SK-N-SH treated with all-trans-retinoic acid at 6 μM for 48 hours (cell line): ENCODE results near the gene RGS7.

Source experiments
- ATAC-seq: fragments of 200-7000 bp; cut with Tn5 transposase; 3 replicates; pipeline ENCODE4 v1.9.1; 2020; ENCODE audit warnings: mild to moderate bottlenecking, moderate library complexity
- ARNTL ChIP-seq: fragments of 450-650 bp; formaldehyde crosslinking; IDR thresholded peaks from 2 replicates; pipeline ENCODE4 v1.5.0; 2020; ENCODE audit warnings: low read depth, mild to moderate bottlenecking, moderate library complexity, borderline replicate concordance
- BACH2 ChIP-seq: fragments of 250-450 bp; sonication (Bioruptor Pico); IDR thresholded peaks from 2 replicates; pipeline ENCODE4 v1.9.0; 2021; ENCODE audit warnings: mild to moderate bottlenecking, borderline replicate concordance
- CSDC2 ChIP-seq: fragments of 250-450 bp; sonication (Bioruptor Pico); IDR thresholded peaks from 2 replicates; pipeline ENCODE4 v1.5.0; 2020; ENCODE audit warnings: mild to moderate bottlenecking, moderate library complexity
- ESRRG ChIP-seq: fragments of 250-450 bp; sonication (Bioruptor Pico); IDR thresholded peaks from 2 replicates; pipeline ENCODE4 v1.6.1; 2021; ENCODE audit warnings: mild to moderate bottlenecking
- GLIS3 ChIP-seq: fragments of 250-450 bp; sonication (Bioruptor Pico); IDR thresholded peaks from 2 replicates; pipeline ENCODE4 v1.5.0; 2020; ENCODE audit warnings: mild to moderate bottlenecking, moderate library complexity
- ISL1 ChIP-seq: fragments of 250-450 bp; sonication (Bioruptor Pico); IDR thresholded peaks from 2 replicates; pipeline ENCODE4 v2.1.2; 2022; ENCODE audit warnings: mild to moderate bottlenecking, moderate library complexity
- PPARA ChIP-seq: fragments of 250-450 bp; sonication (Bioruptor Pico); IDR thresholded peaks from 2 replicates; pipeline ENCODE4 v1.5.0; 2020; ENCODE audit warnings: mild to moderate bottlenecking, borderline replicate concordance
- RARB ChIP-seq: fragments of 250-450 bp; sonication (Bioruptor Pico); IDR thresholded peaks from 2 replicates; pipeline ENCODE4 v1.8.0; 2021; ENCODE audit warnings: mild to moderate bottlenecking, moderate library complexity
- SNAI2 ChIP-seq: fragments of 250-450 bp; sonication (Bioruptor Pico); IDR thresholded peaks from 2 replicates; pipeline ENCODE4 v1.5.0; 2020; ENCODE audit warnings: mild to moderate bottlenecking, moderate library complexity
- TOX ChIP-seq: fragments of 250-450 bp; sonication (Bioruptor Pico); IDR thresholded peaks from 2 replicates; pipeline ENCODE4 v1.8.0; 2021; ENCODE audit warnings: mild to moderate bottlenecking, moderate library complexity, borderline replicate concordance
- ZC3H10 ChIP-seq: fragments of 250-450 bp; sonication (Bioruptor Pico); IDR thresholded peaks from 2 replicates; pipeline ENCODE4 v1.5.1; 2021; ENCODE audit warnings: mild to moderate bottlenecking, moderate library complexity
- ZFP3 ChIP-seq: fragments of 250-450 bp; sonication (Bioruptor Pico); IDR thresholded peaks from 2 replicates; pipeline ENCODE4 v1.5.0; 2020; ENCODE audit warnings: mild to moderate bottlenecking, moderate library complexity
- ZFP30 ChIP-seq: fragments of 450-650 bp; formaldehyde crosslinking; IDR thresholded peaks from 2 replicates; pipeline ENCODE4 v1.5.0; 2022; ENCODE audit warnings: mild to moderate bottlenecking, moderate library complexity
- ZNF565 ChIP-seq: fragments of 450-650 bp; formaldehyde crosslinking; conservative IDR thresholded peaks from 2 replicates; pipeline ENCODE4 v1.5.0; 2020; ENCODE audit warnings: low read depth, mild to moderate bottlenecking, moderate library complexity
- ZNF70 ChIP-seq: fragments of 450-650 bp; formaldehyde crosslinking; IDR thresholded peaks from 2 replicates; pipeline ENCODE4 v1.5.0; 2020; ENCODE audit warnings: mild to moderate bottlenecking, moderate library complexity
- ZNF8 ChIP-seq: fragments of 450-650 bp; formaldehyde crosslinking; IDR thresholded peaks from 2 replicates; pipeline ENCODE4 v1.5.0; 2020; ENCODE audit warnings: mild to moderate bottlenecking, moderate library complexity
- TF ChIP-seq, protein P1 (sequence below): fragments of 250-450 bp; sonication (Bioruptor Pico); IDR thresholded peaks from 2 replicates; pipeline ENCODE4 v1.8.0; 2021; ENCODE audit warnings: low read depth, mild to moderate bottlenecking, moderate library complexity, borderline replicate concordance
- TF ChIP-seq, protein P2 (sequence below): fragments of 250-450 bp; sonication (Bioruptor Pico); IDR thresholded peaks from 2 replicates; pipeline ENCODE4 v1.5.1; 2020; ENCODE audit warnings: low read depth, mild to moderate bottlenecking, moderate library complexity
- TF ChIP-seq, protein P3 (sequence below): fragments of 250-450 bp; sonication (Bioruptor Pico); IDR thresholded peaks from 2 replicates; pipeline ENCODE4 v1.5.0; 2020; ENCODE audit warnings: mild to moderate bottlenecking, moderate library complexity
- TF ChIP-seq, protein P4 (sequence below): fragments of 250-450 bp; sonication (Bioruptor Pico); IDR thresholded peaks from 2 replicates; pipeline ENCODE4 v1.8.0; 2020; ENCODE audit warnings: mild to moderate bottlenecking, moderate library complexity, borderline replicate concordance

The RGS7 gene

DNA sequence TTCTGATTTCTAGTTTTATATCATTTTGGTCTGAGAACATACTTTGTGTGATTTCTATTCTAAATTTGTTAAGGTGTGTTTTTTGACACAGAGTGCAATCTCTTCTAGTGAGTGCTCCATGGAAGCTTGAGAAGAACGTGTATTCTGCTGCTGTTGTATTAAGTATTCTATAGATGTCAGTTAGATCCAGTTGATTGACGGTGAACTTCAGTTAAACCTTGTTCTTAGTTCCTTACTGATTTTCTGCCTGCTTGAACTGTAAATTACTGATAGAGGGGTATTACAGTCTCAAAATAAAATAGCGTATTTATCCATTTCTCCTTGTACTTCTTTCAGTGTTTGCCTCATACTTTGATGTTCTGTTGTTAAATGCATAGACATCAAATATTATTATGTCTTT, 497.0 kb downstream of the RGS7 start:
- no peak for ATAC-seq

DNA sequence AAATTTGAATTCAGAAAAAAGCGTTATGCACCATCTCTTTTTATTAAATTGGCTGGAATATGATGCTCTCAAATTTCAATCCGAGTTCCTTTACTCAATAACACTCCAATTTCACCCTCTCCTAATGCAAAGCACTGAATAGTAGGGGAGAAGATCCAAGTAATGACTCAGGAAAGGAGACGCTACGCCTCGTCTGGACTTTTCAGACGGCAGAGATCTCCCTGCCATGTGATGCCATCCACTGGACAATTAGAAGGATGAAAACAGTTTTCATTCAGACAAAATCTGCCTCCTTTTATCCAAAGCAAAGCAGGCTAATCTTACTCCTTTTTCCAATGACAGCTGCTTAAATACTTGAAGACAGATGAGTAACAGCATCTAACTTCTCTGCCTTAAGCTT, 502.6 kb downstream of the RGS7 start:
- TF ChIP-seq ESRRG: no peak
- no peak for TF ChIP-seq BACH2 (CRISPR knock-in tag)
- TF ChIP-seq ZFP30 (CRISPR knock-in tag): no peak
- no peak for TF ChIP-seq ZFP3 (CRISPR knock-in tag)
- TF ChIP-seq GLIS3 (CRISPR knock-in tag): no peak
- TF ChIP-seq ISL1: no peak
- TF ChIP-seq ZNF70 (CRISPR knock-in tag): no peak
- no peak for TF ChIP-seq TOX (CRISPR knock-in tag)
- no peak for TF ChIP-seq ZNF8
- TF ChIP-seq ARNTL (CRISPR knock-in tag): no peak
- TF ChIP-seq SNAI2 (CRISPR knock-in tag): no peak
- TF ChIP-seq, protein P1, sequence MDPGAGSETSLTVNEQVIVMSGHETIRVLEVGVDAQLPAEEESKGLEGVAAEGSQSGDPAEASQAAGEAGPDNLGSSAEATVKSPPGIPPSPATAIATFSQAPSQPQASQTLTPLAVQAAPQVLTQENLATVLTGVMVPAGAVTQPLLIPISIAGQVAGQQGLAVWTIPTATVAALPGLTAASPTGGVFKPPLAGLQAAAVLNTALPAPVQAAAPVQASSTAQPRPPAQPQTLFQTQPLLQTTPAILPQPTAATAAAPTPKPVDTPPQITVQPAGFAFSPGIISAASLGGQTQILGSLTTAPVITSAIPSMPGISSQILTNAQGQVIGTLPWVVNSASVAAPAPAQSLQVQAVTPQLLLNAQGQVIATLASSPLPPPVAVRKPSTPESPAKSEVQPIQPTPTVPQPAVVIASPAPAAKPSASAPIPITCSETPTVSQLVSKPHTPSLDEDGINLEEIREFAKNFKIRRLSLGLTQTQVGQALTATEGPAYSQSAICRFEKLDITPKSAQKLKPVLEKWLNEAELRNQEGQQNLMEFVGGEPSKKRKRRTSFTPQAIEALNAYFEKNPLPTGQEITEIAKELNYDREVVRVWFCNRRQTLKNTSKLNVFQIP (CRISPR knock-in tag): no peak
- TF ChIP-seq, protein P2, sequence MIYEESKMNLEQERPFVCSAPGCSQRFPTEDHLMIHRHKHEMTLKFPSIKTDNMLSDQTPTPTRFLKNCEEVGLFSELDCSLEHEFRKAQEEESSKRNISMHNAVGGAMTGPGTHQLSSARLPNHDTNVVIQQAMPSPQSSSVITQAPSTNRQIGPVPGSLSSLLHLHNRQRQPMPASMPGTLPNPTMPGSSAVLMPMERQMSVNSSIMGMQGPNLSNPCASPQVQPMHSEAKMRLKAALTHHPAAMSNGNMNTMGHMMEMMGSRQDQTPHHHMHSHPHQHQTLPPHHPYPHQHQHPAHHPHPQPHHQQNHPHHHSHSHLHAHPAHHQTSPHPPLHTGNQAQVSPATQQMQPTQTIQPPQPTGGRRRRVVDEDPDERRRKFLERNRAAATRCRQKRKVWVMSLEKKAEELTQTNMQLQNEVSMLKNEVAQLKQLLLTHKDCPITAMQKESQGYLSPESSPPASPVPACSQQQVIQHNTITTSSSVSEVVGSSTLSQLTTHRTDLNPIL (CRISPR knock-in tag): no peak
- no peak for TF ChIP-seq PPARA (CRISPR knock-in tag)
- no peak for TF ChIP-seq RARB
- peak; percentile 100 for ATAC-seq

More for the DNA sequence above, 497.0 kb downstream of the RGS7 start:
- TF ChIP-seq ZNF70 (CRISPR knock-in tag) (no peak), GLIS3 (CRISPR knock-in tag) (no peak), ESRRG (no peak), ZC3H10 (no peak), ZFP3 (CRISPR knock-in tag) (no peak)
- TF ChIP-seq, protein P3, sequence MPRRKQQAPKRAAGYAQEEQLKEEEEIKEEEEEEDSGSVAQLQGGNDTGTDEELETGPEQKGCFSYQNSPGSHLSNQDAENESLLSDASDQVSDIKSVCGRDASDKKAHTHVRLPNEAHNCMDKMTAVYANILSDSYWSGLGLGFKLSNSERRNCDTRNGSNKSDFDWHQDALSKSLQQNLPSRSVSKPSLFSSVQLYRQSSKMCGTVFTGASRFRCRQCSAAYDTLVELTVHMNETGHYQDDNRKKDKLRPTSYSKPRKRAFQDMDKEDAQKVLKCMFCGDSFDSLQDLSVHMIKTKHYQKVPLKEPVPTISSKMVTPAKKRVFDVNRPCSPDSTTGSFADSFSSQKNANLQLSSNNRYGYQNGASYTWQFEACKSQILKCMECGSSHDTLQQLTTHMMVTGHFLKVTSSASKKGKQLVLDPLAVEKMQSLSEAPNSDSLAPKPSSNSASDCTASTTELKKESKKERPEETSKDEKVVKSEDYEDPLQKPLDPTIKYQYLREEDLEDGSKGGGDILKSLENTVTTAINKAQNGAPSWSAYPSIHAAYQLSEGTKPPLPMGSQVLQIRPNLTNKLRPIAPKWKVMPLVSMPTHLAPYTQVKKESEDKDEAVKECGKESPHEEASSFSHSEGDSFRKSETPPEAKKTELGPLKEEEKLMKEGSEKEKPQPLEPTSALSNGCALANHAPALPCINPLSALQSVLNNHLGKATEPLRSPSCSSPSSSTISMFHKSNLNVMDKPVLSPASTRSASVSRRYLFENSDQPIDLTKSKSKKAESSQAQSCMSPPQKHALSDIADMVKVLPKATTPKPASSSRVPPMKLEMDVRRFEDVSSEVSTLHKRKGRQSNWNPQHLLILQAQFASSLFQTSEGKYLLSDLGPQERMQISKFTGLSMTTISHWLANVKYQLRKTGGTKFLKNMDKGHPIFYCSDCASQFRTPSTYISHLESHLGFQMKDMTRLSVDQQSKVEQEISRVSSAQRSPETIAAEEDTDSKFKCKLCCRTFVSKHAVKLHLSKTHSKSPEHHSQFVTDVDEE (CRISPR knock-in tag): no peak
- TF ChIP-seq, protein P2 (CRISPR knock-in tag): no peak

DNA sequence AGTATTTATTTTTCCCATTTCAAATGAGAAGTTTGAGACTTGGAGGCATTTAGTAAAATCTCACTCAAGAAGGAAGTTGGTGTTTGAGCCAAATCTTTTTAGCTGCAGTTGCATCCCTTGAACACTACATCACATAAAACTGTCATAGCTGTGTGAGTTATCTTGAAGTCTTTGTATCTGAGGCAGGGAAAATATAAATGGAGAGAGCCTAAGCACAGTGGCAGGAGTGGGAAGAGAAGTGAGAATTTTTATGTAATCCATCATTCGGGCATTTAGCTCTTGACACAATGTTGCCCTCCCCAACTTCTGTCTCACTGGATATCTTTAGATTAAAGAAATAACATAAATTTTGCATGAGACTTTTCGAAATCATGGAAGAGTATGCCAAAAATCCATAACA, 509.7 kb downstream of the RGS7 start:
- TF ChIP-seq PPARA (CRISPR knock-in tag) (no peak), BACH2 (CRISPR knock-in tag) (no peak), ZNF70 (CRISPR knock-in tag) (no peak), ARNTL (CRISPR knock-in tag) (no peak), GLIS3 (CRISPR knock-in tag) (no peak), ZNF565 (no peak), ZFP30 (CRISPR knock-in tag) (no peak), CSDC2 (CRISPR knock-in tag) (no peak)
- TF ChIP-seq, protein P1 (CRISPR knock-in tag): no peak
- TF ChIP-seq, protein P3 (CRISPR knock-in tag): no peak
- TF ChIP-seq, protein P4, sequence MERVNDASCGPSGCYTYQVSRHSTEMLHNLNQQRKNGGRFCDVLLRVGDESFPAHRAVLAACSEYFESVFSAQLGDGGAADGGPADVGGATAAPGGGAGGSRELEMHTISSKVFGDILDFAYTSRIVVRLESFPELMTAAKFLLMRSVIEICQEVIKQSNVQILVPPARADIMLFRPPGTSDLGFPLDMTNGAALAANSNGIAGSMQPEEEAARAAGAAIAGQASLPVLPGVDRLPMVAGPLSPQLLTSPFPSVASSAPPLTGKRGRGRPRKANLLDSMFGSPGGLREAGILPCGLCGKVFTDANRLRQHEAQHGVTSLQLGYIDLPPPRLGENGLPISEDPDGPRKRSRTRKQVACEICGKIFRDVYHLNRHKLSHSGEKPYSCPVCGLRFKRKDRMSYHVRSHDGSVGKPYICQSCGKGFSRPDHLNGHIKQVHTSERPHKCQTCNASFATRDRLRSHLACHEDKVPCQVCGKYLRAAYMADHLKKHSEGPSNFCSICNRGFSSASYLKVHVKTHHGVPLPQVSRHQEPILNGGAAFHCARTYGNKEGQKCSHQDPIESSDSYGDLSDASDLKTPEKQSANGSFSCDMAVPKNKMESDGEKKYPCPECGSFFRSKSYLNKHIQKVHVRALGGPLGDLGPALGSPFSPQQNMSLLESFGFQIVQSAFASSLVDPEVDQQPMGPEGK (CRISPR knock-in tag): no peak
- peak; percentile 21; the same call in 1 of the 3 replicates for ATAC-seq
